Immature natural killer cell (primary cell): Measurements from ENCODE around the gene TXNRD1. TPM values are rescaled to one million over a fixed set of nuclear protein-coding genes. Genes with fewer than 3 reads are reported as not detected.

ENCODE experiments used
- DNase-seq, 3 donors: peaks; one replicate each; pipeline ENCODE4 v3.0.0; 2022; ENCODE audit warnings: mixed read lengths in 1 of 3
- H3K27ac Mint-ChIP-seq, 6 donors: one replicate each; pipeline ENCODE4 v1.8.0; 2020; ENCODE audit warnings: mixed read lengths in 6 of 6, mild to moderate bottlenecking in 5 of 6, inconsistent platforms in 4 of 6, moderate library complexity in 3 of 6
- H3K27me3 Mint-ChIP-seq, 3 donors: one replicate each; pipeline ENCODE4 v1.8.0; 2020 to 2021; ENCODE audit warnings: low read depth in 3 of 3, mild to moderate bottlenecking in 3 of 3, mixed read lengths in 3 of 3, moderate library complexity in 3 of 3, inconsistent platforms in 1 of 3
- H3K36me3 Mint-ChIP-seq, 3 donors: one replicate each; pipeline ENCODE4 v1.8.0; 2020; ENCODE audit warnings: mixed read lengths in 3 of 3, inconsistent platforms in 2 of 3, mild to moderate bottlenecking in 2 of 3
- H3K4me1 Mint-ChIP-seq, 2 donors: one replicate each; pipeline ENCODE4 v1.8.0; 2020; ENCODE audit warnings: inconsistent platforms in 2 of 2, mild to moderate bottlenecking in 2 of 2, mixed read lengths in 2 of 2, moderate library complexity in 1 of 2
- H3K4me3 Mint-ChIP-seq, 5 donors: one replicate each; pipeline ENCODE4 v1.8.0; 2020; ENCODE audit warnings: mild to moderate bottlenecking in 5 of 5, mixed read lengths in 5 of 5, inconsistent platforms in 3 of 5, moderate library complexity in 3 of 5
- H3K9me3 Mint-ChIP-seq, 6 donors: one replicate each; pipeline ENCODE4 v1.8.0; 2020; ENCODE audit warnings: mild to moderate bottlenecking in 6 of 6, mixed read lengths in 6 of 6, inconsistent platforms in 4 of 6, moderate library complexity in 3 of 6
- polyA plus RNA-seq, 3 donors: library from polyadenylated mRNA; unstranded; fragments of 300-500 nt; fragmentation: Illumina TruSeq; gene quantifications; one replicate each; pipeline ENCODE4 v1.2.3, GENCODE V29; 2021

The TXNRD1 gene
- polyA plus RNA-seq, 3 donors from 2014 or later = 30.4 to 53.7 (median 51.0) TPM

GRCh38 chr12:104299842-104300481, 84.4 kb downstream of the TXNRD1 start:
- Mint-ChIP-seq H3K27ac (peak overlapping the region in 1 of 6 donors; percentile 60), H3K9me3 (no peaks in the 10 kb centered on the region), H3K36me3 (peaks cover 0 to 6% (median 3%) of the 10 kb centered on the region in 3 donors), H3K27me3 (peaks cover 2 to 3% (median 3%) of the 10 kb centered on the region in 3 donors), H3K4me1 (peaks cover 38 to 58% of the 10 kb centered on the region in 2 donors), H3K4me3 (no peak overlapping the region)
- no peak for DNase-seq

- H3K9me3 Mint-ChIP-seq = no peaks in the 10 kb centered on the region
- H3K4me1 Mint-ChIP-seq = peaks cover 36 to 58% of the 10 kb centered on the region in 2 donors
- peak within 1 kb of the TSS; percentile 92 to 98 (median 96) for H3K27ac Mint-ChIP-seq
- peaks cover 2 to 3% (median 3%) of the 10 kb centered on the region in 3 donors for H3K27me3 Mint-ChIP-seq
- H3K36me3 Mint-ChIP-seq = no peaks in the 10 kb centered on the region
- peak within 1 kb of the TSS; percentile 95 to 97 (median 97) for H3K4me3 Mint-ChIP-seq
- DNase-seq = peak; percentile 91 to 93 (median 92)
Observed at GRCh38 chr12:104303538-104304151, 88.1 kb downstream of the TXNRD1 start, which contains the start of gene EID3. EID3 (plus strand) TSS chr12:104303739; CDS start chr12:104303935, 196 bp downstream.

GRCh38 chr12:104304261-104305009, 88.9 kb downstream of the TXNRD1 start:
- Mint-ChIP-seq H3K36me3 (no peaks in the 10 kb centered on the region), H3K4me3 (peak overlapping the region; percentile 95 to 97 (median 97)), H3K27ac (peak overlapping the region; percentile 92 to 98 (median 96)), H3K4me1 (peaks cover 36 to 58% of the 10 kb centered on the region in 2 donors), H3K27me3 (peaks cover 2 to 3% (median 3%) of the 10 kb centered on the region in 3 donors), H3K9me3 (no peaks in the 10 kb centered on the region)
- no peak for DNase-seq

- Mint-ChIP-seq H3K4me3 (peak overlapping the region; percentile 25 to 97 (median 96)), H3K27me3 (peaks cover 2 to 3% (median 3%) of the 10 kb centered on the region in 3 donors), H3K36me3 (no peaks in the 10 kb centered on the region), H3K27ac (peak overlapping the region in 3 of 6 donors; percentile 12 to 98 (median 74)), H3K4me1 (peaks cover 41 to 58% of the 10 kb centered on the region in 2 donors), H3K9me3 (no peaks in the 10 kb centered on the region)
- DNase-seq = no peak
Observed at GRCh38 chr12:104305349-104305748, 89.8 kb downstream of the TXNRD1 start.

- Mint-ChIP-seq H3K36me3 (peaks cover 0 to 5% (median 3%) of the 10 kb centered on the region in 3 donors), H3K9me3 (no peaks in the 10 kb centered on the region), H3K4me3 (no peak overlapping the region), H3K27me3 (peaks cover 2 to 3% (median 3%) of the 10 kb centered on the region in 3 donors), H3K27ac (no peak overlapping the region), H3K4me1 (peaks cover 41 to 58% of the 10 kb centered on the region in 2 donors)
- DNase-seq = no peak
Observed at GRCh38 chr12:104306376-104306775, 90.8 kb downstream of the TXNRD1 start.

- Mint-ChIP-seq H3K27me3 (peaks cover 2 to 3% (median 3%) of the 10 kb centered on the region in 3 donors), H3K27ac (peak overlapping the region in 1 of 6 donors; percentile 32), H3K4me1 (peaks cover 41 to 53% of the 10 kb centered on the region in 2 donors), H3K4me3 (peak overlapping the region in 1 of 5 donors; percentile 14), H3K36me3 (peaks cover 0 to 8% (median 4%) of the 10 kb centered on the region in 3 donors), H3K9me3 (no peaks in the 10 kb centered on the region)
- DNase-seq = no peak
Observed at GRCh38 chr12:104306943-104307654, 91.5 kb downstream of the TXNRD1 start.

GRCh38 chr12:104307655-104308000, 92.0 kb downstream of the TXNRD1 start:
- Mint-ChIP-seq H3K4me1 (peaks cover 41 to 52% of the 10 kb centered on the region in 2 donors), H3K9me3 (no peaks in the 10 kb centered on the region), H3K27ac (peak overlapping the region in 1 of 6 donors; percentile 32), H3K36me3 (peaks cover 0 to 10% (median 4%) of the 10 kb centered on the region in 3 donors), H3K27me3 (peaks cover 2 to 3% (median 3%) of the 10 kb centered on the region in 3 donors), H3K4me3 (peak overlapping the region in 1 of 5 donors; percentile 14)
- no peak for DNase-seq

- DNase-seq = no peak
- H3K9me3 Mint-ChIP-seq = no peaks in the 10 kb centered on the region
- peaks cover 0 to under 1% (median 0%) of the 10 kb centered on the region in 3 donors for H3K27me3 Mint-ChIP-seq
- peaks cover 7 to 16% (median 10%) of the 10 kb centered on the region in 3 donors for H3K36me3 Mint-ChIP-seq
- no peak overlapping the region for H3K4me3 Mint-ChIP-seq
- peak overlapping the region in 1 of 6 donors; percentile 42 for H3K27ac Mint-ChIP-seq
- H3K4me1 Mint-ChIP-seq = peaks cover 23 to 33% of the 10 kb centered on the region in 2 donors
Observed at GRCh38 chr12:104309446-104309993, 93.9 kb downstream of the TXNRD1 start.

- no peak overlapping the region for H3K27ac Mint-ChIP-seq
- peaks cover 14 to 28% (median 19%) of the 10 kb centered on the region in 3 donors for H3K36me3 Mint-ChIP-seq
- no peaks in the 10 kb centered on the region for H3K27me3 Mint-ChIP-seq
- no peak overlapping the region for H3K4me3 Mint-ChIP-seq
- H3K9me3 Mint-ChIP-seq = no peaks in the 10 kb centered on the region
- no peak for DNase-seq
- H3K4me1 Mint-ChIP-seq = peaks cover 11 to 18% of the 10 kb centered on the region in 2 donors
Observed at GRCh38 chr12:104310751-104311633, 95.4 kb downstream of the TXNRD1 start.

- Mint-ChIP-seq H3K27ac (no peak overlapping the region), H3K36me3 (peaks cover 14 to 28% (median 19%) of the 10 kb centered on the region in 3 donors), H3K4me3 (no peak overlapping the region), H3K9me3 (no peaks in the 10 kb centered on the region), H3K27me3 (no peaks in the 10 kb centered on the region), H3K4me1 (peaks cover 6 to 9% of the 10 kb centered on the region in 2 donors)
- no peak for DNase-seq
Observed at GRCh38 chr12:104312202-104312601, 96.6 kb downstream of the TXNRD1 start.

- no peak overlapping the region for H3K27ac Mint-ChIP-seq
- no peak for DNase-seq
- H3K27me3 Mint-ChIP-seq = no peaks in the 10 kb centered on the region
- peaks cover 2 to 5% of the 10 kb centered on the region in 2 donors for H3K4me1 Mint-ChIP-seq
- H3K4me3 Mint-ChIP-seq = no peak overlapping the region
- H3K9me3 Mint-ChIP-seq = no peaks in the 10 kb centered on the region
- H3K36me3 Mint-ChIP-seq = peaks cover 14 to 28% (median 19%) of the 10 kb centered on the region in 3 donors
Observed at GRCh38 chr12:104312654-104313053, 97.1 kb downstream of the TXNRD1 start.

- Mint-ChIP-seq H3K27ac (peak overlapping the region in 1 of 6 donors; percentile 38), H3K9me3 (no peaks in the 10 kb centered on the region), H3K36me3 (peaks cover 14 to 30% (median 19%) of the 10 kb centered on the region in 3 donors), H3K4me3 (no peak overlapping the region), H3K27me3 (no peaks in the 10 kb centered on the region), H3K4me1 (peaks cover 0 to 5% of the 10 kb centered on the region in 2 donors)
- DNase-seq = no peak
Observed at GRCh38 chr12:104313568-104314241, 98.1 kb downstream of the TXNRD1 start.
